ENCODE measurements around the gene FRMPD4.
"Not testable (repeated sequence)": the region's sequence is repeated elsewhere in the genome, so short reads cannot be mapped to it uniquely, and the experiment has no call there.

DNA sequence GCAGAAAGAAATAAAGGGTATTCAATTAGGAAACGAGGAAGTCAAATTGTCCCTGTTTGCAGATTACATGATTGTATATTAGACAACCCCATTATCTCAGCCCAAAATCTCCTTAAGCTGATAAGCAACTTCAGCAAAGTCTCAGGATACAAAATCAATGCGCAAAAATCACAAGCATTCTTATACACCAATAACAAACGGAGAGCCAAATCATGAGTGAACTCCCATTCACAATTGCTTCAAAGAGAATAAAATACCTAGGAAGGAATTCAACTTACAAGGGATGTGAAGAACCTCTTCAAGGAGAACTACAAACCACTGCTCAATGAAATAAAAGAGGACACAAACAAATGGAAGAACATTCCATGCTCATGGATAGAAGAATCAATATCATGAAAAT, 404.0 kb downstream of the FRMPD4 start:
- TF ChIP-seq, protein P1, sequence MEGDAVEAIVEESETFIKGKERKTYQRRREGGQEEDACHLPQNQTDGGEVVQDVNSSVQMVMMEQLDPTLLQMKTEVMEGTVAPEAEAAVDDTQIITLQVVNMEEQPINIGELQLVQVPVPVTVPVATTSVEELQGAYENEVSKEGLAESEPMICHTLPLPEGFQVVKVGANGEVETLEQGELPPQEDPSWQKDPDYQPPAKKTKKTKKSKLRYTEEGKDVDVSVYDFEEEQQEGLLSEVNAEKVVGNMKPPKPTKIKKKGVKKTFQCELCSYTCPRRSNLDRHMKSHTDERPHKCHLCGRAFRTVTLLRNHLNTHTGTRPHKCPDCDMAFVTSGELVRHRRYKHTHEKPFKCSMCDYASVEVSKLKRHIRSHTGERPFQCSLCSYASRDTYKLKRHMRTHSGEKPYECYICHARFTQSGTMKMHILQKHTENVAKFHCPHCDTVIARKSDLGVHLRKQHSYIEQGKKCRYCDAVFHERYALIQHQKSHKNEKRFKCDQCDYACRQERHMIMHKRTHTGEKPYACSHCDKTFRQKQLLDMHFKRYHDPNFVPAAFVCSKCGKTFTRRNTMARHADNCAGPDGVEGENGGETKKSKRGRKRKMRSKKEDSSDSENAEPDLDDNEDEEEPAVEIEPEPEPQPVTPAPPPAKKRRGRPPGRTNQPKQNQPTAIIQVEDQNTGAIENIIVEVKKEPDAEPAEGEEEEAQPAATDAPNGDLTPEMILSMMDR (IDR thresholded peaks at IDR 0.05; ENCODE audit: low read length) = not testable (repeated sequence)
- not testable (repeated sequence) for TF ChIP-seq EZH2 (IDR thresholded peaks at IDR 0.05; ENCODE audit: borderline replicate concordance, low read length)
